ENCODE measurements around the gene ODF2. TPM values are rescaled to one million over a fixed set of nuclear protein-coding genes. Genes with fewer than 3 reads are reported as not detected.
"Not testable (repeated sequence)": the region's sequence is repeated elsewhere in the genome, so short reads cannot be mapped to it uniquely, and the experiment has no call there.

Gene ODF2
- total RNA-seq, 1 experiment from 2014 or later: 31.9 TPM

- H3K9me3 Mint-ChIP-seq: no peaks in the 10 kb centered on the region
- peaks cover 38% of the 10 kb centered on the region for H3K27me3 Mint-ChIP-seq (ENCODE audit: low read depth)
- ATAC-seq (no peak), DNase-seq (ENCODE audit: low spot score) (no peak)
- H3K36me3 Mint-ChIP-seq: no peaks in the 10 kb centered on the region
- peaks cover 13% of the 10 kb centered on the region for H3K4me1 Mint-ChIP-seq
- H3K4me3 Mint-ChIP-seq: no peak overlapping the region
- POLR2A ChIA-PET: no interaction called here
- CTCF ChIA-PET: interaction anchor here (1.3 to 2.1 kb wide), 2 partner anchors 16 to 168 kb away, joined by 6 to 7 read pairs; no protein-coding TSS in a partner anchor
- no peak overlapping the region for H3K27ac Mint-ChIP-seq
- TF ChIP-seq NFYB (CRISPR knock-in tag; conservative IDR thresholded peaks at IDR 0.05; ENCODE audit: low read depth) (no peak), MXD4 (CRISPR knock-in tag; IDR thresholded peaks at IDR 0.05; ENCODE audit: borderline replicate concordance) (no peak), GRHL2 (CRISPR knock-in tag; IDR thresholded peaks at IDR 0.05; ENCODE audit: insufficient replicate concordance, severe bottlenecking) (no peak), ZNF232 (CRISPR knock-in tag; IDR thresholded peaks at IDR 0.05) (no peak), HMGA2 (CRISPR knock-in tag; IDR thresholded peaks at IDR 0.05) (no peak), CREB1 (CRISPR knock-in tag; IDR thresholded peaks at IDR 0.05) (no peak), FOXJ3 (CRISPR knock-in tag; IDR thresholded peaks at IDR 0.05; ENCODE audit: borderline replicate concordance) (no peak), EMX1 (CRISPR knock-in tag; IDR thresholded peaks at IDR 0.05) (no peak), ZNF219 (CRISPR knock-in tag; IDR thresholded peaks at IDR 0.05; ENCODE audit: borderline replicate concordance) (no peak), CREM (CRISPR knock-in tag; IDR thresholded peaks at IDR 0.05) (no peak), ARID4B (CRISPR knock-in tag; IDR thresholded peaks at IDR 0.05; ENCODE audit: borderline replicate concordance) (no peak)
These were observed 33.0 kb upstream of the ODF2 start for GRCh38 chr9:128422783-128423150.

- Mint-ChIP-seq H3K27me3 (ENCODE audit: low read depth) (peaks cover 34% of the 10 kb centered on the region), H3K4me1 (peaks cover 13% of the 10 kb centered on the region)
- not testable (repeated sequence) for DNase-seq (ENCODE audit: low spot score); H3K27ac Mint-ChIP-seq; H3K36me3 Mint-ChIP-seq; H3K9me3 Mint-ChIP-seq; H3K4me3 Mint-ChIP-seq; ATAC-seq
- CTCF ChIA-PET: interaction anchor here (1.0 to 2.1 kb wide), 3 partner anchors 11 to 168 kb away, joined by 4 to 7 read pairs (median 6); no protein-coding TSS in a partner anchor
- POLR2A ChIA-PET: interaction anchor here (0.7 kb wide), 1 partner anchor 146 kb away, joined by 4 read pairs; no protein-coding TSS in a partner anchor
These were observed 32.5 kb upstream of the ODF2 start for GRCh38 chr9:128423356-128423755.

GRCh38 chr9:128424268-128424780 is 31.5 kb upstream of the ODF2 start:
- Mint-ChIP-seq H3K36me3 (no peaks in the 10 kb centered on the region), H3K4me1 (peaks cover 9% of the 10 kb centered on the region), H3K27me3 (ENCODE audit: low read depth) (peaks cover 24% of the 10 kb centered on the region), H3K4me3 (no peak overlapping the region), H3K27ac (no peak overlapping the region), H3K9me3 (no peaks in the 10 kb centered on the region)
- CTCF ChIA-PET: interaction anchor here (0.6 to 2.1 kb wide), 4 partner anchors 15 to 439 kb away, joined by 3 to 7 read pairs (median 4); no protein-coding TSS in a partner anchor
- no peak for DNase-seq (ENCODE audit: low spot score)
- no peak for ATAC-seq
- TF ChIP-seq E2F1 (CRISPR knock-in tag; IDR thresholded peaks at IDR 0.05) (no peak), ZNF416 (CRISPR knock-in tag; IDR thresholded peaks at IDR 0.05) (no peak), ZNF317 (CRISPR knock-in tag; IDR thresholded peaks at IDR 0.05; ENCODE audit: borderline replicate concordance, low read depth) (no peak), NR1H2 (CRISPR knock-in tag; IDR thresholded peaks at IDR 0.05) (no peak)
- POLR2A ChIA-PET: no interaction called here

Data from WTC11 (cell line).